ENCODE data around the gene C21orf58. TPM values are rescaled to one million over a fixed set of nuclear protein-coding genes. Genes with fewer than 3 reads are reported as not detected.
"Not testable (repeated sequence)": the region's sequence is repeated elsewhere in the genome, so short reads cannot be mapped to it uniquely, and the experiment has no call there.

Gene C21orf58
- total RNA-seq, 1 donor from 2014 or later = 2.1 TPM

- DNase-seq (ENCODE audit: low spot score) (peak; percentile 52), ATAC-seq (peak; percentile 12)
Measured at GRCh38 chr21:46325073-46325912, 1.6 kb upstream of the C21orf58 start.

- peak; percentile 85 for ATAC-seq
- DNase-seq (ENCODE audit: low spot score) = peak; percentile 88
Measured at GRCh38 chr21:46324390-46325072, 861 bp upstream of the C21orf58 start.

GRCh38 chr21:46323227-46323709 is 402 bp downstream of the C21orf58 start:
- no peak for DNase-seq (ENCODE audit: low spot score)
- ATAC-seq = no peak

DNA sequence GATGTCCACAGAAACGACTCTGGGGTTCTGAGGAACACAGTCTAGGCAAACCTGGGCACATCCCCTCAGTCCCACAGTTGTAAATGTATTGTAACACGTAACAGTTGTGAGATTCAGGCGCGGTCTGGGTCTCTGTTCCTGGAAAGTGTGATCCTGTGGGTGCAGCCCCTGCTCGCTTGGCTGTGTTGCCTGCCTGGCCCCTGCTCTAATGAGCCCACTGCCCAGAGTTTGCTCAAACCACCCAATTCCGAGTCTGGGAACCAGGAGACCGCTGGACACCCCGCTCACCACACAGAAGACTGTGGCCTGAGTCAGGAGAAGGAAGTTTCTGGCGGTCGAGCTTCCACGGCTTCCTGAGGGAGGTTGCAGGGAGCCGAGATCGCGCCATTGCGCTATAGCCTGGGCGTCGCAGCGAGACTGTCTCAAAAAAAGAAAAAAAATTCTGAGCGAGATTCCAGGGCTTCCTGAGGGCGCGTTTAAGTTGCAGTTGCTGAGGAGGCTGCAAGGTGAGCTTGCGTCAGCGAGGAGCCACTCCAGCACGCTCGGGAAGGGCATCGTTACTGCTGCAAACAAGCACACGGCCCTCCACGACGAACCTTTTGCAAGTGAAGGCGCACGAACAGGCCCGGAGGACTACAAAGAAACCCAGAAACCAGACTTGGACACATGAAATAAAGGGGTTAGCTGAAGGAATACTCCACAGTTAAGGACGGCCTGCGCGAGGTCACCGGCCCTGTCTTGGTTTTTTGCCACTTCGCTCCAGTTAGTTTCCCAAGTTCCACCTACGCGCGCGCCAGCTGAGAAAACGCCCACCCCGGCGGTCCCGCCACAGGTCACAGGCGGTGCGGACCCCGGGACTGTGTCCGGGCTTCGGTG is 1.1 kb downstream of the C21orf58 start:
- ATAC-seq (no peak), DNase-seq (ENCODE audit: low spot score) (peak; percentile 54)

DNA sequence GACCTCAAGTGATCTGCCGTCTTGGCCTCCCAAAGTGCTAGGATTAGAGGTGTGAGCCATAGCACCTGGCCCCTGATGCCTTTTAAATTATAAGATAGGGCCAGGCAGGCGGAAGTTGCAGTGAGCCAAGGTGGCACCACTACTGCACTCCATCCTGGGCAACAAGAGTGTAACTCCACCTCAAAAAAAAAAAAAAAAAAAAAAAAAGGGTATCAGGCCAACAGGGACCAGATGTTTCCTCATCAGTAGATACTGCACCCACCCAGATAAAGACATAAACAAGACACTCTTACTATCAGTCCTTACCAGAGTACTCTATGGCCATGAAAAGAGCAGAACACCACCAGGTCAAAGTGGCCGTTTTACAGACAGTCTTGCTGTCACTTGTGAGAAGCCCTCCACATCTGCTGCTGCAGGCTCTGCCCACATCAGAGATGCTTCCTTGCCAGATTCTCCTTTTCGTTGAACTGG is 3.3 kb downstream of the C21orf58 start:
- no peak for ATAC-seq
- DNase-seq (ENCODE audit: low spot score) = no peak

GRCh38 chr21:46319186-46319585 is 4.5 kb downstream of the C21orf58 start:
- DNase-seq (ENCODE audit: low spot score) (no peak), ATAC-seq (no peak)

DNA sequence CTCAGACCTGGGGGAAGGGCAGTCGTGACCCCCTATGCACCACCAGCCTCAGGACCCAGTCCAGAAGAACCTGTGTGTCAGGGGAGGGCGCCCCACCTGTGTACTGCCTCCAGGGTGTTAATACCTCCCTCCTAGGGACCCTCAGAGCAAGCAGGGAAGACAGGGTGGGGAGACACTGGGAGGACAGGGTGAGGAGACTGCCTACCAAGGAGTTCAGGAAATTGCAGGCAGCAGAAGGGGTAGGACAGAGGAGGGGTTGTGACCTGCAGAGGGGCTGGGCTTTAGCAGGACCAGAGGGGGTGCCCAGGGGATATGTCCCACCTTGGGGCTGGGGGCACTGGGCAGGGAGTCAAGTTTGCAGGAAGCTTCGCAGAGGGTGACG is 5.2 kb downstream of the C21orf58 start:
- no peak for DNase-seq (ENCODE audit: low spot score)
- ATAC-seq = no peak

- ATAC-seq (no peak), DNase-seq (ENCODE audit: low spot score) (no peak)
Measured at GRCh38 chr21:46317710-46318463, 5.8 kb downstream of the C21orf58 start.

- no peak for ATAC-seq
- DNase-seq (ENCODE audit: low spot score) = no peak
Measured at GRCh38 chr21:46316708-46317324, 6.9 kb downstream of the C21orf58 start.

DNA sequence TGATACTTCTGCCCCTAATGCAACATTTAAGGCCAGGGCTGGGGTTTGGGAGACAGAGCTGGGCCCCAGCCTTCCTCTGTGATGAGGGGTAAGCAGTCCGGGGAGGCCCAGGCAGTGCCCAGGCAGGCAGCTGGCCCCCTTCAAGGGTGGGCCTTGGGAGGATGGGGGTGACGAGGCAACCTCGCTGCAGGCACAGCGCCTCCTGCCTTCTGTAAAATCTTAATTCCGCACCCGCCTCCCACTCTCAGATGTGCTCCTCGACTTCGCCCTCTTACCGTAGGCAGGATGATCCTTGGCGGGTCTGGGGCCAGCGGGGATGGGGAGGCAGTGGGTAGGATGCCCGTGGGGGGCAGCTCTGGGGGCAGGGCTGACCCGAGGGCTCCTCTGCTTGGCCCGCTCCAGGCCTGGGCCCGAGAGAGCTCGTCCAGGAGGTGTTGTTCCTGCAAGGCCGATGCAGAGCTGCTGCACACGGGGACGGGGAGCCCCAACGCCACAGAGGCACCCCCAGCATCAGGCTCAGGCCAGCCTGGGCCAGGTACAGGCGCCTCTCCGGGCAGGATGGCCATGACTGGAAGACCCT is 9.1 kb downstream of the C21orf58 start:
- ATAC-seq (no peak), DNase-seq (ENCODE audit: low spot score) (no peak)

GRCh38 chr21:46312949-46313348 is 10.7 kb downstream of the C21orf58 start:
- DNase-seq (ENCODE audit: low spot score) = no peak
- no peak for ATAC-seq

GRCh38 chr21:46311568-46311967 is 12.1 kb downstream of the C21orf58 start:
- ATAC-seq = no peak
- DNase-seq (ENCODE audit: low spot score) = no peak

DNA sequence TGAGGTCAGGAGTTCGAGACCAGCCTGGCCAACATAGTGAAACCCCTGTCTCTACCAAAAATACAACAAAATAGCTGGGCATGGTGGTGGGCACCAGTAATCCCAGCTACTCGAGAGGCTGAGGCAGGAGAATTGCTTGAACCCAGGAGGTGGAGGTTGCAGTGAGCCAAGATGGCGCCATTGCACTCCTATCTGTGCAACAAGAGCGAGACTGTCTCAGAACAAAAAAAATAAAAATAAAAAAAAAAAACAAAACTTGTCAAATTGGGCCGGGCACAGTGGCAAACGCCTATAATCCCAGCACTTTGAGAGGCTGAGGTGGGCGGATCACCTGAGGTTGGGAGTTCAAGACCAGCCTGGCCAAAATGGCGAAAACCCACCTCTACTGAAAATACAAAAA is 13.4 kb downstream of the C21orf58 start:
- DNase-seq (ENCODE audit: low spot score); ATAC-seq: not testable (repeated sequence)

GRCh38 chr21:46308431-46308830 is 15.2 kb downstream of the C21orf58 start:
- ATAC-seq = no peak

DNA sequence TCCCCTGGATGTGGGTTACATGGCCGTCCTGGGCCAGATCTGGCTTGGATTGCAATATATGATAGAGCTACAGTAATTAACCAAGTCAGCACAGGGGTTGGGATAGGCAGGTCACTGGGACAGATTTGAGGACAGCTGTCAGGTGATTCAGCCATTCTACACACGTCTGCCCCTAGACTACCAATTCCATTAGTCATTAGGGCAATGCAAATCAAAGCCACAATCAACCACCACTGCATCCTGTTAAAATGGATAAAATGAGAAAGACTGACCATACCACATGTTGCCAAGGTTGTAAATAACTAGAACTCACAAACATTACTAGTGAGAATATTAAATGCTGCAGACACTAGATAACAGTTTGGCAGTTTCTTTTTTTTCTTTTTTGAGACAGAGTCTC is 16.0 kb downstream of the C21orf58 start:
- no peak for DNase-seq (ENCODE audit: low spot score)
- no peak for ATAC-seq

More at GRCh38 chr21:46308431-46308830, 15.2 kb downstream of the C21orf58 start:
- no peak for DNase-seq (ENCODE audit: low spot score)

- DNase-seq (ENCODE audit: low spot score) (no peak), ATAC-seq (no peak)
Measured at GRCh38 chr21:46304955-46305354, 18.7 kb downstream of the C21orf58 start.

DNA sequence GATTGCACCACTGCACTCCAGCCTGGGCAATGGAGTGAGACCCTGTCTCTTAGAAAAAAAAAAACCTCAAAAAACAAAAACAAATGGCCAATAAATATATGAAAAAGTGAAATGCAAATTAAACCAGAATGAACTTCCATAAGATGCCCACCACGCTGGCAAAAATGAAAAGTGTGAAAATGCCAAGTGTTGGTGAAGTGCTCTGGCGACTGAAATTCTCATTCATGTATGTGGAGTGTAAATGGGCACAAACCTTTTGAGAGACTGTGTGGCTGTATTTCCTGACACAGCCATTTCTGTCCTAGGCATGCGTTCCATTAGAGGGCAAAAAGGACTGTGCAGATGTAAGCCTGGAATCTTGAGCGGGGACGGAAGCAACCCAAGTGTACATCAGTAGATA is 19.2 kb downstream of the C21orf58 start:
- ATAC-seq (no peak), DNase-seq (ENCODE audit: low spot score) (no peak)

DNA sequence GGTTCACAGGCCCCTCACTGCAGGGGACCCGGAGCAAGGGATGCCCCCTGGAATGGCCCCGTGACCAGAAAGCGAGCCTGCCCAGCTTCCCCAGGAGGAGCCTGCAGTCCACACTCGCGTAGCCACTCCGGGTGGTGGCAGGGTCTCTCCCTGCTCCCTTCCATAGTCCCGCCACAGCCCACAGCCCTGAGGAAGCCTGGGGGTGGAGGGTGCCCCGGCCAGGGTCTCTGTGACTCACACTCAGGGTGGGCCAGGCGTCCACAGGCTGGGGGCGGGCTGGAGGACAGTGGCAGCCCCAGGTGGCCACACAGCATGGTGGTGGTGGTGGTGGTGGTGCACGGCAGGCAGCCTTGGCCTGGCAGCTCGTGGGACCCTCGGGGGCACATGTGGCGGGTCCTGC is 21.9 kb downstream of the C21orf58 start:
- no peak for ATAC-seq
- no peak for DNase-seq (ENCODE audit: low spot score)

- no peak for ATAC-seq
- DNase-seq (ENCODE audit: low spot score) = no peak
Measured at GRCh38 chr21:46299167-46299566, 24.5 kb downstream of the C21orf58 start.
